ENCODE data around the gene F3.

F3 gene

DNA sequence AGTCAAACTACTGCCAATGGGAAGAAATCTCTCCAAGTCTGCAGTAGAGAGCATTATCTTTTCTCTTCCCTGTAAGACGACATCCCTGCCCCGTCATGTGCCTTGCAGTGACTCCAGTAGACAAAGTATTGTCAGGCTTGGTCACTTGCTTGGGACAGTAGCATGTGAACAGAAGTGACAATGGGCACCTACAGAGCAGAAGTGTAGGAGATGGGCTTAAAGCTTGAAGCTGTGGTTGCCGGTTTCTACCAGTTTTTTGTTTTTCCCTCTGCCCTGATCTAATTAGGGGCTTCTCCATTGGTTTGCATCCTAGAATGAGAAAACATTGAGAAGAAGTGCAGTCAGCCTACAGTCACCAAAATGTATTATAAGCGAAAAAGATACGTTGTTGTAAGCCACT, 12.7 kb downstream of the F3 start:
- DNase-seq, result no peak

DNA sequence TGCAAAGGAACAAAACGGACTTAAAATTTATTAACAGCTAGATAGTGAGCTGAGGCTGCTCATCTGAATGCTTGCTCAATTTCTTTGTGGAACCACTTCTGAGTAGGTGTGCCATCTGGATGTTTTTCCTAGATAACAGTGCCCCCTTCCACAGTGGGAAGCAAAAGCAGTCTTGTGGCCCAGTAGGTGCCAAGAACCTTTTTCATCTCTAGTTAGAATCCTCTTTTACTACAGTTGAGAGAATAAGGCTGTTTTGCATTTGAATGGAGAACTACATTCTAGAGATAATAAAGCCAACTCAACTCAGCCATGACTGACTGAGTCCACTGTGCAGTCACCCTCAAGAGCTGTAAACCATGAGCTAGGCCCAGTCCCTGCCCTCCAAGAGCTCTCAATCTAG, 13.3 kb downstream of the F3 start:
- peak in 4 of 58 donors; percentile 21 to 47 (median 29) for DNase-seq

DNA sequence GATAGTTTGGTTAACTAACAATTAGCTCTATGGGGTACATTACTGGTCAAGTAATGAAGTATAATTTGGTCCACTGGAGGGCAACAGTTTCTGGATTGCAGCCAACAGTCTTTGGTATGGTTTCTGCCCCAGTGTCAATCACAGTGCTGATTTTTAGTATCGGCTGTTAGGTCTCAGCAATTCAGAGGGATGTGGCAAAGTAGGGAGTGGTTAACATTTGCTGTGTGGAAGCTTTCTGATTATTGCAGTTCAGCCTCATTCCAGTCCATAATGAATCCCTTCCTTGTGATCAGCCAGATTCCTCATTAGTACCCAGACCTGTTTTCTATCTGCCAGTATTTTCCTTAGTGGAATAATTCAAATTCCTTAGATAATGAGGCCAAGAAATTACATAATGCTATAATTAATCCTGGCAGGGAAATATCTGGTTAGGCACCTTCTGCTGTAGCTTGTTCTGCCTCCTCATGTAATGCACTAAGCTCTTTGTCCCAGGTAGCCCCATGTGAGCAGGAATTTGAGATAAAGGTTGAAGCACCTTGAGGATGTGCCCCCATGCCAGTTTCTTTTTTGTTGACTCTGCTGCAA, 14.0 kb downstream of the F3 start:
- no peak for DNase-seq

DNA sequence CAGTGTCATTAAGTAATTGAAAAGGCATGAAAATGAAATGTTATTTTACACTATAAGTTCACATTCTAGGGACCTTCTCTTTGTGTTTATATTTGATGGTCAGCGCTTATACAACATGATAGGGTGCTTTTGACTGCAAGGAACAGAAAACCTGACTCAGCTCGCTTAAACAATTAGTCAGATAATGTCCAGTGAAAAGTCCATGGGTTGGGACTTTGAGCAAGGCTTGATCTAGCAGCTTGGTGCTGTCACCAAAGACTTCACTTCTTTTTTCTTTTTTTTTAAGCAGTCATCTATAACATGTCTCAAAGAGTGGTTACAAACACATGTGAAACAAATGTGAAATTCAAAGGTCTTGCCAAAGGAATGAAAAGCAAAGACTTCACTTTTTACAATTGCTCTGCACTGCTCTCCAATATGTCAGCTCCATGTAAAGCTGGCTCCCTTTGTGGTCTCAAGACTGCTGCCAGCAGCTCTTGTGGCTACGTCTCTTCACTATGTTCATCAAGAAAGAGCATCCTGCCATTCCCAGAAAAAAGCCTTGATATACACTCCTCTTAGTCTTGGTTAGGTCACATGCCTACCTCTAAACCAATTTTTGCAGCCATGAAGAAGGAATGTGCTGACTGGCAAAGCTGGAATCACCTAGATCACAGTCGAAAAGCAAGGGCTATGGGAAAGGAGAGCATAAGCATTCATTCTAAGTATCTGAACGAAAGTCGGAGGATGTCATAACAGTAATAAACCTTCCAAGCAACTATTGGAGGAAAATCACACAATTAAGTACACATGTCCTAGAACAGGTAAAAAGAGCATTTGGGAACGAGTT, 15.2 kb downstream of the F3 start:
- no peak for DNase-seq

DNA sequence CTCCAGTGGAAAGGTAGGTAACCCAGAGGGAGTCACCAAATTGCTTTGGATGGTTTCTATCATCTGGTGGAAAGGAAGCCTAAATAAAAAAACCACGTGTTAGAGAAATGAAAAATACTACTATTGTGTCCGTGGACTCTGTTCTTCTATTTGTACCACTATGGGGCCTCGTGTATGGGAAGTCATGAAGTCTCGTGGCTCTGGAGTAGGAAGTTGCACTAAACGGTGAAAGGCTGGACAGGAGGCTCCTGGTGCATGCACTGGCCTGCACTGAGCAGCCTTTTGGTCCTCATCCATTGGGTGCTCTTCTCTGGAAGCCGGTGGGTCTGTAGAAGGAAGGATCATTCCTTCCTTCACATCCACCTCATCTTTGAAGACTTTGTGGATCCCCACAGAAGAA, 17.0 kb downstream of the F3 start:
- DNase-seq, result no peak

DNA sequence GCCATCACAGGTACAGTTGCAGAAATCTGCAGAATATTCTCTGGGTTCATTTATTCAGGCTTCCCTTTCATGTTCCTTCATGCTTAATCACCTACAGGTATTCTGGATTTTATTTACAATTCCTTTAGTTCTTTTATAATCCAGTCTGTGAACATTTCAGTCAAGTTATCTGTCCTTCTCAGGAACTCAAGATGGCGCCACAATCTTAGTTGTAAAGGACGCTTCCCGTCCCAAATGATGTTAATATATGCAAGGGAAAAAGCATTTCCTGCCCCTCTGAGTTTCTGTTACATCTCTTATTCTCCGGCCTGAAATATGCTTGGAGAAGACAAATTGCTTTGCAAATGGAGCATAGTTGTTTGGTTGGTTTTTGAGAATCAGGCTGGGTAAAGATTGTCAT, 19.3 kb downstream of the F3 start:
- DNase-seq, result no peak

DNA sequence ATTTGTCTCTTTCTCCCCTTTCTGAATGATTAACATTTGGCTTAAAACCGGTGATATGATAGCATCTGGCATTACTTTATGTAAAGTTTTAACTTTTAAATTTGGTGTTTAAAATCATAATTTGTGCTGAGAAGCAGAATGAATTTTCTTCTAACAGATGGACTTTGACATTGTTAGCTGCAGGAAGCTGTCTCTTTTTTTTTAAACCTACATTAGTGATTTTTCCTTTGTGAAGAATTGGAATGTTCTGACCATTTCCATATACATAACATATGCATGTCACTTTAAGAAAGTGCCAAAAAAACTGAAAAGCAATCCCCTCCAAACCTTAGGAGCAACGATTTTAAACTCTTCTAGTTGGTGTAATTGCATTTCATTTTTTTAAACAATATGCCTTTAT, 22.2 kb downstream of the F3 start:
- no peak for DNase-seq

DNA sequence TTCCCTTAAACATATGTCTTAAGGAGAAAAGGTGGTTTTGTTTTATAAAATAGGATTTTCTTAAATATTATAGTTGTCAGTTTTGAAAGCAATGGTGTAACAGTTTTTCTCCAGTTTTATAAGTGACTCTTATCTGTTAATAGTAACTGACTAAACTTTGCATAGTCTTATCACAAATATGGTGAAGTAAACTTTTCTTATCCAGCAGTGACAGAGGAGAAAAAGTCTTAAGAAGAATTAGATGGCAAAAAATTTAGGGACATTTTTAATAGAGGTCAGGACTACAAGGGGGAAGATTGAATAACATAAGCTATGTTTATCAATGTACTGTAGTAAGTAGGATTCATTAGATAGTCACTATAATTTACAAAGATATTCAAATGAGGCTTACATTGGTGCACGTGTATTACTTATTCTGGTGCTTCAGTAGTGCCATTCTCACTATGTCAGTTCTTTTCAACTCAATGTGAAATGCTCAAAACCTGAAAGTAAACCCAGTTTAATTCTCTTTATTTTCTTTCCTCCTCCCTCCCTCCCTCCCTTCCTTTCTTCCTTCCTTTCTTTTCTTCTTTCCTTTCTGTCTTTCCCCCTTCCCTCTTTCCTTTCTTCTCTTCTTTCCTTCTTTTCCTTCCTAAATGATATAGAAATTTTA, 26.1 kb downstream of the F3 start:
- no peak for DNase-seq

DNA sequence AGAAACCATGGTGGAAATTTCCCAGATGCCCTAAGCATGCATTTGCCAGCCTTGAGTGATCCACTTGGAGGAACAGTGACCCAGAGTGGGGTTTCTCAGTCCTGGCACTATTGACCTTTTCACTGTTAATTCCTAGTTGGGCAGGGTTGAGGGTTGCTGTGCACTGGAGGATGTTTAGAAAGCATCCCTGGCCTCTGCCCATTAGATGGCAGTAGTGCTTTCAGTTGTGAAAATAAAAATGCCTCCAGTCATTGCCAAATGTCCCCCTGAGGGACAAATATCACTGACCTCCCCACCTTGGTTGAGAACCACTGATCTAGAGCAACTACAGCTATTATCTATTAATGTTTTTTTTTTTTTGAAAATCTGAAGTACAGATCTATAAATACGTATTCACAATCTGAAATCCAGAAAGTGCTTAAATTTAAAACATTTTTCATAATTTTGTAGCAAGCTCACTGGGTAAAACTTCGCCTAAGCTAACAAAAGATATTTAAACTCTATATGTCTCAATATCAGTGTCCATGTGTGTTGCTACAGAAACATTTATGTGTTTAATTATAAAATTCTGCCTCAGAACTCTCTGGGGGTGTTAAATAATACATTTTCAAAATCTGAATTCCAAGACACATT, 27.3 kb downstream of the F3 start:
- DNase-seq, result peak in 3 of 58 donors; percentile 9 to 23 (median 11)

DNA sequence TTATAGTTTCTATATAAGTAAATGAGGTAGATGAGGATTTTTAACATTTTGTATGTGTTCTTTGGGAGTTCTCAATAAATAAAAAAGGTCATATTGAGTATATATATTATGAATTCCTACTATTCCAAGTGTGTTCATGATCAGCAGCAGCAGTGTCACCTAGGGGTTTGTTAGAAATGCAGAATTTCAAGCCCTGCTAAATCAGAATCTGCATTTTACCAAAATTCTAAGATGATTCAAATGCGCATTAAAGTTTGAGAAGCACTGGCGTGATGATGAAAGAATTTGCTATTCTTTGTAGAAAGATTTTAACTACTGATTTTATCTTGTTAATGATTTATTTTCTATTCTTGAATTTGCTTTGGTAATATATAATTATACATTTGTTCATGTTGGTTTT, 28.7 kb downstream of the F3 start:
- no peak for DNase-seq

DNA sequence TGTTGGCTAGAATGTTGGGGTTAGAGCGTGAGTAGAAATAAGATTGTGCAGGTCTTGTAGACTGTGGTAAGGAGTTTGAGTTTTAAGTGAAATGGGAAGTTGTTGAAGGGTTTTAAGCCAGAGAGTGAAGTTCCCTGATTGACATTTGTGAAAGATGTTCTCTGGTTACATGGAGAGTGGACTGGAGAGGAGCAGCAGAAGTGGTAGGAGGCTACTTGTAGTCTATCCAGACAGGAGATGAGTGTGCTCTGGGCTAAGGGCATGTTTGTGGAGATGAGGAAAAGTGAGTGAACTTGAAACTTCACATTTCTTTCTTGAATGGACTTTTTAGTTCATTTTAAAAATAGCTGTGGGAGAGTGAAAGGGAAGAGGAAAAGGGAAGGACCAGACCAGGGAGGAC, 37.0 kb downstream of the F3 start:
- DNase-seq, result no peak

DNA sequence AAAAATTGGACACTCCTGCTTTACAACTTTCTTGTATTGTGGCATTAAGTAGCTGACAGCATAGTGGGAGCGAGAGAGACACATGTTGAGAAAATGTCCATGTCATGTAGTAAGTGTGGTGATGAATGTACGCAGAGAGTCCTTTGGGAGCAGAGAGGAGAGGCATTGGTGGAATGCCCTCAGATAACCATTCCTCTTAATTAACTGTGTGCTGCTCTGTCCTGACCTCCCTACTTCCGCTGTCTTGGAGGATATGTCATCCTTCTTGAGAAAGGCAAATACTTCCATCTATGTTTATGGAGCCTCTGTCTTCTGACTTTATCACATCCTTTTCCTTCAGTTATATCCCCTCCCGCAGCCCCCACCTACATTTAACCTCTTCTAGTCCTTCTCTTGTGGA, 38.4 kb downstream of the F3 start:
- no peak for DNase-seq

DNA sequence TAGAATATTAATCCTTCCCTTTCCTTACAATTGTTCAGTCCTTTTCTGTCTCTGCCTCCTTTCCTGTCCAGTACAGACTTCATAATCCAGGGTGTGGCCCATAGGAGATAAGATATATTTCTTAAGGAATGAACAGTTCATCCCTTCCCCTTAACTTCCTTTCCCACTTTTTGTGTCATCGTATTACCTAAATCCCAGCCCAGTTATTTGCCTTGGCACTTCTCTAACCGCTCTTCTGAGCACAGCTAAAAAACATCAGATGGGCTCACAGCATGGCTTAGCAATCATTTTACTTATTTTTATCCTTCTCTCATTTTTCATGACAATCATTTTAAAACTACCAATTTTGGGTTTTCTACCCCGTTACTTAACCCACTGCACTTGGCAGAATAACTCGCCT, 39.6 kb downstream of the F3 start:
- no peak for DNase-seq

DNA sequence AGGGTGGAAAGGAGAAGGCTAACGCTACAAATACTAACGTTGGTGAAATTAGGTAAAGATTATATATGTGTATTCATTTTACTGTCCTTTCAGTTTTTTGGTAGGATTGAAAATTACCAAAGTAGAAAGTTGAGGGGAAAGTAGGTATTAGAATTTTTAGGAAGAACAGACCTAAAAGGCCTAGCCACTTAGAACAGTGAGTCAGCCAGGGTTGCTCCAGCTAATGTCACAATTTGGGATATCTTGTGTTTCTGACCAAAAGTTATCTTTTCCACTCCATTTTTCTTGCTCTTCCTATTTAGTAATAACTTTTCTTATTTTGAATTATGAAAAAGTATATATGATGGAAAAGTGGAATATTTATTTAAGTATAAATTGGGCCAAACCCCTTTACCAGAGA, 40.1 kb downstream of the F3 start:
- DNase-seq, result no peak

DNA sequence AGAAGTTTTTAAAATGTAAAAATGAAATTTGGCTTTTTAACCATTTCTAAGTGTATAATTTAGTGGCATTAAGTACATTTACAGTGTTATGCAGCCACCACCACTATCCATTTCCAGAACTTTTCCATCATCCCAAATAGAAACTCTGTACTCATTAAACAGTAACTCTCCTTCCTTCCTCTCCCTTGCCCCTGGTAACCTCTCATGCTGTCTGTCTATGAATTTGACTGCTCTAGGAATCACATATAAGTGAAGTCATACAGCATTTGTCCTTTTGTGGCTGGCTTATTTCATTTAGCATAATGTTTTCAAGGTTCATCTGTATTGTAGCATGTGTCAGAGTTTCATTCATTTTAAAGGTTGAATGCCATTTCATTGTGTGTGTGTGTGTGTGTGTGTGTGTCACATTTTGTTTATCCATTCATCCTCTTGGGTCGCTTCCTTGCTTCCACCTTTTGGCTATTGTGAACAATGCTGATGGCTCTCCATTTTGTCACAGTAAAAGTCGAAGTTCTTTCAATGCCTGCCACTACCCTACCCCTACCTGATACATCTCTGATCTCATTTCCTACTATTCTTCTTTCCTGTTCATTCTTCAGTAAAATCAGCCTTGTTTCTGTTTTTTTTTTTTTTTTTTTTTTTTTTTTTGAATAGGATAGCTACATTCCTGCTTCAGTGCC, 45.3 kb downstream of the F3 start:
- DNase-seq, result no peak

DNA sequence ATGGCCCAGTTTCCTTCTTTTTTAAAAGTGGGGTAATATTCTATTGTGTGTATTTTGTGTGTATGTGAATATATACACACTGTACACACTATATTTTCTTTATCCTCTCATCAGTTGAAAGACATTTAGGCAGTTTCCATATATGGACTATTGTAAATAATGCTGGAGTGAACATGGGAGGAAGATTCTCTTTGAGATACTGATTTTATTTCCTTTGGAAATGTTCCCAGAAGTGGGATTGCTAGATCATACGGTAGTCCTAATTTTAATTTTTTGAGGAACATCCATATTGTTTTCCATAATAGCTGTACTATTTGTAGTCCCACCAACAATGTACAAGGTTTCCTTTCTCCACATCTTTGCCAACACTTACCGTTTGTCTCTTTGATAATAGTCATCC, 51.0 kb downstream of the F3 start:
- no peak for DNase-seq

DNA sequence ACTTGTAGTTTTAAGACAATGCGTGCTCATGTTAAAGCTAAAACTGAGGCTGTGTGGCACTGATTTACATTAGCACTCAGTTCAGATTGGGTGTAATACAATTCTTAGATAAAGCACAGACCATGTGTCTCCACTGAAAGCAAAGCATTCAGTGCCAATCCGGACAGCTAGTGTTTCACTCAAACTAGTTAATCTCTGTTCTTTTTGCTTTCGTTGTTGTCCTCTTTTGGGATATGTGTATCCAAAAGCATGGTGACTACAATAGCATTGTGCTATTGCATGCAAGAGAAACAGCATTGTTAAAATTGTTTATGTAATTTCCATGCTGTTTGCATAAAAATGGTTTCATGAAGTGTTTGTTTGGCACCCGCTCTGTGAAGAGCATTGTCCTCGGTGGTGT, 54.6 kb downstream of the F3 start:
- DNase-seq, result peak in 1 of 58 donors; percentile 30

DNA sequence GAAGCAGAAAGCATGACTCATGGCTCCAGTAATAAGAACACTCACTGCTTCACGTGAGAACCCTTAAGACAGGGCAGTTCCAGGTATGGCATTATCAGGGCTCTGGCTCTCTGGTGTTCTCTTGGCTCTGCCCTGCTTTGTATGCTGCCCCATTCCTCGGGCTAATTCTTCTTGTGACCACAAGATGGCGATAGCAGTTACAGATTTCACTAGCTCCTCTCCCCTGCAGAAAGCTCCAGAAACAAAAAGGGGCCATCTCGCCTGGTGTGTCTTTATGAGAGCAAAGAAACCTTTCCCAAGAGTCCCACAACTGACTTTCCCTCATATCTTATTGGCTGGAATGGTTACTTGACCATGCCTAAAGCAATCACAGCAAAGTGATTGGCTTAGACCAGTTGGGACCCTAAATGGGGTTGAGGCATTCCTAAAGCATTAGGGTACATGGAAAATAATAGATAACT, 60.1 kb downstream of the F3 start:
- DNase-seq, result peak in 37 of 58 donors; percentile 1 to 69 (median 14)

DNA sequence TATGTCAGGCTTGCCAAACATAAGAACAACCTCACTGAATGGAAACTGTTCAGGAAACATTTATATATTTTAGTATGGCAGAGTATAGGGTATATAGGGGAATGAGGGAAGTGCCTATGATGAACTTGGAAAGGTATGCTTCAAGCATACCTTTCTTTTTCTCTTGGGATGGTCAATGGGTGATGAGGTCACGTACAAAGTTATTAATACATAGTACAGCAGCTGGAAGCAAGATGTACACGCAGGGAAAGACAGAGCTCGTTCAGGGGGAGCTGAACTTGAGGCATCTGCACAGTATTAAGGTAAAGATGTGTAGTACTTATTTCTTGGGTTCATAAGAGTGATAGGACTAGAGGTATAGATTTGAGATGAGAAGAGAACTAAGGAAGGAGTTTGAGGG, 61.9 kb downstream of the F3 start:
- DNase-seq, result no peak

Data from anterior cingulate cortex (tissue), 58 donors.